ENCODE results near the gene SPDYE8.
"Not testable (repeated sequence)": the region's sequence is repeated elsewhere in the genome, so short reads cannot be mapped to it uniquely, and the experiment has no call there.

The SPDYE8 gene, protein sequence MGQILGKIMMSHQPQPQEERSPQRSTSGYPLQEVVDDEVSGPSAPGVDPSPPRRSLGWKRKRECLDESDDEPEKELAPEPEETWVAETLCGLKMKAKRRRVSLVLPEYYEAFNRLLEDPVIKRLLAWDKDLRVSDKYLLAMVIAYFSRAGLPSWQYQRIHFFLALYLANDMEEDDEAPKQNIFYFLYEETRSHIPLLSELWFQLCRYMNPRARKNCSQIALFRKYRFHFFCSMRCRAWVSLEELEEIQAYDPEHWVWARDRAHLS

GRCh38 chr7:73029666-73030065 is at the start of gene SPDYE8:
TSS of gene SPDYE8 (minus strand) at chr7:73029766. CDS start at chr7:73027966, 1,800 bp downstream.
- not testable (repeated sequence) for DNase-seq (ENCODE audit: low read depth)

DNA sequence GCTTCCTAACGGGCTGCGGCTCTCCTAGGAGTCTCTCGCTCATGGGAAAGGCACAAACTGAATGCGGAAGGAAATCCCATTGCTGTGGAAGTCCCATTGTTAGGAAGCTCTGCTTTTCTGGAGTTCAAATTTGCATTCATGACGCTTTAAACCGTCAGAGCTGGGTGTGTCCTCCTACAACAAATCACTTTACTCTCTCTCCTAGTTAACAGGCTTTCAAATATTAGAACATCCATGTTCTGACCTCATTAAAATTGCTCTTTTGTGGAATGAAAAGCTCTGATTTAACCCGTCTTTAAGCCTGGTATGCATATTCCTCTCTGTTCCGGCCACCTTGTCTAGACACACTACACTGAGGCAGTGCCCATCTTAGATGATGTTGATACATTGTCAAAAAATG is 28.2 kb upstream of the SPDYE8 start, which contains the start of gene SPDYE11:
TSS of gene SPDYE11 (minus strand) at position 101 of the 400 bp plus-strand sequence. CDS start 1,800 bp downstream, outside the sequence.
- DNase-seq (ENCODE audit: low read depth): not testable (repeated sequence)

DNA sequence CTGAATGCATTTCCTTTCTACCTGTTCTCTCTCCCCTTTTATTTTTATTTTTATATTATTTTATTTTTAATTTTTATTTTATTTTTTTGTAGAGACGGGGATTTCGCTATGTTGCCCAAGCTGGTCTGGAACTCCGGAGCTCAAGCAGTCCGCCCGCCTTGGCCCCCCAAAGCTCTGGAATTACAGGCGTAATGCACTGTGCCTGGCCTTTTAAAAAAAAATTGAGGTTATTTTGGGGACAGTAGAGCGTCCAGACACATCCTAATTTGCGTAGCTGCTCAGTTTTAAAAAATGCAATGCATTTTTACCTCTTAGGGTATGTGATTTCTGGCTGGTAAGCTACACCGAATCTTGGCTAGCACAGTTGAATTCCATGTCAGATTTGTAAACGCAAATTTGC is 23.1 kb downstream of the SPDYE8 start:
- DNase-seq (ENCODE audit: low read depth): peak; percentile 21

GRCh38 chr7:73005693-73006447 is 23.7 kb downstream of the SPDYE8 start:
- peak; percentile 80 for DNase-seq (ENCODE audit: low read depth)

GRCh38 chr7:73005356-73005692 is 24.2 kb downstream of the SPDYE8 start:
- not testable (repeated sequence) for DNase-seq (ENCODE audit: low read depth)

GRCh38 chr7:72997887-72998468 is 31.6 kb downstream of the SPDYE8 start:
- DNase-seq (ENCODE audit: low read depth): not testable (repeated sequence)

GRCh38 chr7:72997447-72997846 is 32.1 kb downstream of the SPDYE8 start:
- not testable (repeated sequence) for DNase-seq (ENCODE audit: low read depth)

GRCh38 chr7:72995484-72995883 is 34.1 kb downstream of the SPDYE8 start:
- not testable (repeated sequence) for DNase-seq (ENCODE audit: low read depth)

DNA sequence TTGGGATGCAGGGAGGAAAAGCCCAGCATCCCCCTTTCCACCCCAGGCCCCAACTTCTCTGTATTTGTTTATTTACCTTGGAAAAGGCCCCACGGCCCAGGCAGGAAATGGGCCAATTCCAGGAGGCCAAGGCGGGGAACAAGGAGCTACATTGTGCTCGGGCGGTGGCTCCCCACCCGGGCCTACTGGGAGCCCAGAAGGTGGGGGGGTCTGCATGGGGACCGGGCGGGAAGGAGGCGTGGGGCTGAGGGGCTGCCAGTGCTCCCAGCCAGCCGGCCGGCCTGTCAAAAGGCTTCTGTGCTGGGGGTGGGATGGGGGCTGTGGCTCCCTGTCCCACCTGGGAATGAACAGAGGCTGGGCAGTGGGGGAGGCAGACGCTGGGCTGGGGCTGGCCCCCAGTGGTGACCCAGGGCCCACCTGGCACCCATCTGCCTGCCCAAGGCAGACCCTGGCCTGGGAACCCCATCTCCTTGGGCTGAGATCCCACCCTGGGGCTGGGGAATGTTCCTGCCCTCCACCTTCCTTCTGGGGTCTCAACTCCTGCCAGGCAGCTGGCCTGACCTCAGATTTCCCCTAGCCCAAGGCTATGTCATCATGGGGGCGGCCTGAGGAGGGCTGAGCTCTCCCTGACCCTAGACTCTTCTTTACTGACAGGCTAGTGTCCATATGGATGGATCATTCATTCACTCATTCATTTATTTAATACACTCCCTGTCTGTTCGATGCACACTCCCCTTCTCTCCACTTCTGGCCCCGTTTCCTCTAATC is 39.2 kb downstream of the SPDYE8 start:
- DNase-seq (ENCODE audit: low read depth): not testable (repeated sequence)

DNA sequence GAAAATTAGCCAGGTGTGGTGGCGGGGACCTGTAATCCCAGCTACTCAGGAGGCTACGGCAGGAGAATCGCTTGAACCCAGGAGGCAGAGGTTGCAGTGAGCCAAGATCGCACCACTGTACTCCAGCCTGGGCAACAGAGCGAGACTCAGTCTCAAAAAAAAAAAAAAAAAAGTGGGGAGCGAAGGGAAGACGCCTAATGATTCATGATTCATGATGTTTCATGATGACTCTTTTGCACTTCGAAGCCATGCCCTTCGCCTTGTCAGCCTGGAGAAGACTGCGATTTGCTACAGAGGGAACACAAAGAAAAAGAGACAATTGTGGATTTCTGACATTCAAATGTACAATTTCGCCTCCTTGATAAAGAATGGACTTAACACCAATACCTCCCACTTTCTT is 47.5 kb downstream of the SPDYE8 start:
- DNase-seq (ENCODE audit: low read depth): not testable (repeated sequence)

DNA sequence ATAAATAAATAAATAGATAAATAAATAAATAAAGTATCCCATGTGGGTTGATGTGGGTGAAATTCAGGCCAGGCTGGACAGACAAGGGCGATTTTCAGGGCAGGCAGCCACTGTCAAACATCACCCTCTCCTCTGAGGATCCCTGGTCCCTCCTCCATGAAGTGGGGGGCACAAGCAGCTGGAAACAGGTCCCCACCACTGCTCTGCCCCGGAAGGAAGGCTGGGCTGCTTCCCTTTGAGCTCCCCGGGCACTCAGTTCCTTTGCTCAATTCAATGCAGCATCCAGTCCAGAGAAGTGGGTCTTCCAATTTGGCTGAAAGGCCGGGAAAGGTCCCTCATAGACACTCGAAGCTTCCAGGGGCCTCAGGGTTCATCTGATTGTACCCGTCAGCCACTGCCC is 49.2 kb downstream of the SPDYE8 start:
- not testable (repeated sequence) for DNase-seq (ENCODE audit: low read depth)

GRCh38 chr7:72976434-72976833 is 53.1 kb downstream of the SPDYE8 start:
- DNase-seq (ENCODE audit: low read depth): not testable (repeated sequence)

DNA sequence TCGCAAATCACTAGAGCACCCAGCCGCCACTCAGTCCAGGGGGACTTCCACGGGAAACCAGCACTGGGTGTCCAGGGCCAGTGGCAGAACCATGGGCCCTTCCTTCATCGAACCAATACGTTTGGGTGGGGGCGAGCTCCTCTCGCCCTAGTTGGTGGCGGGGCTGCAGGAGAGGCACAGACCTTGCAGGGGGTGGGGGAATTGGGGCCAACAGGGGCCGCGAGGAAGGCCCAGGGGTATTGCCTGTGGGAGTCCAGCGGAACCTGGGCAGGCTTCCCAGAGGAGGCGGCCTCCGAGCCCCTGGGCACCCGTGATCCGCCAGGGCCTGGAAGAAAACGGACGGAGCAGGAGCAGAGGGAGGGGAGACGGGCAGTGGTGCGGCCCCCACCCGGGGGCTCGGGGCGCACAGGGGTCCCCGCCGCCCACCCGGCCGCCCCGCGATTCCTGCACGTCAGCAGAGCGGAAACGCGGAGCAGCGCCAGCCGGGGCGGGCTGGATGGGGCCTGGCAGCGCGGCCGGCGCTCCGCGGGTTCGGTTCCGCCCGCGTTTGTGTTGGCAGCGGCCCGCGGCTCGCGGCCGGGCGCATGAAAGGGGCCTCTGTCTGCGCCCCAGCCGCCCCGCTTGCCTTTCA is 53.8 kb downstream of the SPDYE8 start:
- DNase-seq (ENCODE audit: low read depth): not testable (repeated sequence)

DNA sequence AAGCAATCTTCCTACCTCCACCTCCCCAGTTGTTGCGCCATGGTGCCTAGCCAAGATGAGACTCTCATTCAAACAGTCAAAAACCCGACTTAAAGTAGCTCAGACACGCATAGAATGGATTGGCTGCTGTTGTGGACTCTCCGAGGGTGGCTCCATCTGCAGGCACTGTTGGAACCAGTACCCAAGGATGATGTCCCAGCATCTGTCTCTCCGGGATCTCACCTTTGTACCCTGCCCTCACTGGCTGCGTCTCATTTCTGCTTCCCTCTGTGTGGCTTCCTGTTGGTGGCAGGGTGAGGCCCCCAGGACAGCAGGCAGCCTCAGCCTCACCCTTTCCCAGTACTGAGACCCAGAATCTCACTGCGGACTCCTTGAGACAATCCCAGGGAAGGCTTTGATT is 54.8 kb downstream of the SPDYE8 start:
- not testable (repeated sequence) for DNase-seq (ENCODE audit: low read depth)

DNA sequence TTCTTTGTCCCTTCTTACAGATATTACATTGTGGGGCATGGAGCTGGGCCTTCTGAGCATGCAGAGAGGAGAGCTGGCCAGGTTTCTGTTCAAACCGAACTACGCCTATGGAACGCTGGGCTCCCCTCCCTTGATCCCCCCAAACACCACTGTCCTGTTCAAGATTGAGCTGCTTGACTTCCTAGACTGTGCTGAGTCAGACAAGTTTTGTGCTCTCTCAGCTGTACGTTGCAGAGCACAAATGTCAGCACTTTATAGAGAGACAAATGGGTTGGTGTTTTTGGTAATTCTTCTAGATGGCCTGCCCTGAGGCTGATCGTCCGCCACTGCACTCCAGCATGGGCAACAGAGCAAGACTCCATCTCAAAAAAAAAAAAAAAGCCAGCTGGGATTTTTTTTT is 58.1 kb downstream of the SPDYE8 start:
- not testable (repeated sequence) for DNase-seq (ENCODE audit: low read depth)
